CD8-positive, alpha-beta memory T cell (primary cell): ENCODE measurements around the gene PCDH9. TPM values are rescaled to one million over a fixed set of nuclear protein-coding genes. Genes with fewer than 3 reads are reported as not detected.

Experiments used
- CTCF ChIA-PET: fragments of 350-600 bp; sonication (Branson Sonifier 250); formaldehyde crosslinking; loops from one replicate; lab custom pipeline; 2021; ENCODE audit warnings: antibody characterized with exemption; lab: Charles Lee
- POLR2A ChIA-PET: fragments of 350-600 bp; sonication (Branson Sonifier 250); formaldehyde crosslinking; loops from one replicate; lab custom pipeline; 2021; ENCODE audit warnings: antibody characterized with exemption; lab: Charles Lee
- DNase-seq, 5 donors: peaks; one replicate each; pipeline versions ENCODE4 v3.0.0 to v3.0.0-alpha.2; 2020 to 2022; ENCODE audit warnings: mixed read lengths in 1 of 5
- H3K27ac ChIP-seq: one replicate; pipeline ENCODE4 v1.7.0; 2013; ENCODE audit warnings: low read depth, mild to moderate bottlenecking, low read length, moderate library complexity
- H3K27me3 ChIP-seq: 2 replicates; pipeline ENCODE4 v1.7.0; 2013; ENCODE audit warnings: low read length, mild to moderate bottlenecking; ENCODE audit not compliant: insufficient read depth, poor library complexity, severe bottlenecking
- H3K36me3 ChIP-seq: 2 replicates; pipeline ENCODE4 v1.7.0; 2013; ENCODE audit warnings: mild to moderate bottlenecking, low read length, moderate library complexity; ENCODE audit not compliant: insufficient read depth
- H3K4me1 ChIP-seq: 2 replicates; pipeline ENCODE4 v1.7.0; 2013; ENCODE audit warnings: mild to moderate bottlenecking, low read length, moderate library complexity; ENCODE audit not compliant: insufficient read depth
- H3K4me3 ChIP-seq: 2 replicates; pipeline ENCODE4 v1.7.0; 2013; ENCODE audit warnings: mild to moderate bottlenecking, low read length
- H3K9me3 ChIP-seq: 2 replicates; pipeline ENCODE4 v1.7.0; 2013; ENCODE audit warnings: mild to moderate bottlenecking, low read length
- H3K27ac Mint-ChIP-seq, 8 donors: one replicate each; pipeline ENCODE4 v1.8.0; 2020 to 2021; ENCODE audit warnings: mixed read lengths in 8 of 8, mild to moderate bottlenecking in 6 of 8, inconsistent platforms in 3 of 8, moderate library complexity in 3 of 8
- H3K27me3 Mint-ChIP-seq, 2 donors: one replicate each; pipeline ENCODE4 v1.8.0; 2020 to 2021; ENCODE audit warnings: mixed read lengths in 2 of 2, mild to moderate bottlenecking in 1 of 2, moderate library complexity in 1 of 2
- H3K36me3 Mint-ChIP-seq, 3 donors: one replicate each; pipeline ENCODE4 v1.8.0; 2020 to 2021; ENCODE audit warnings: mixed read lengths in 3 of 3, inconsistent platforms in 1 of 3, mild to moderate bottlenecking in 1 of 3
- H3K4me1 Mint-ChIP-seq, 3 donors: one replicate each; pipeline ENCODE4 v1.8.0; 2020 to 2021; ENCODE audit warnings: mixed read lengths in 3 of 3, inconsistent platforms in 1 of 3, mild to moderate bottlenecking in 1 of 3
- H3K4me3 Mint-ChIP-seq, 7 donors: one replicate each; pipeline ENCODE4 v1.8.0; 2020 to 2021; ENCODE audit warnings: mixed read lengths in 7 of 7, mild to moderate bottlenecking in 6 of 7, moderate library complexity in 4 of 7, inconsistent platforms in 2 of 7
- H3K9me3 Mint-ChIP-seq, 5 donors: one replicate each; pipeline ENCODE4 v1.8.0; 2020 to 2022; ENCODE audit warnings: mixed read lengths in 5 of 5, mild to moderate bottlenecking in 3 of 5, moderate library complexity in 2 of 5, inconsistent platforms in 1 of 5
- polyA plus RNA-seq: library from polyadenylated mRNA; unstranded; fragments of 300-500 nt; fragmentation: Illumina TruSeq; gene quantifications from one replicate; pipeline ENCODE4 v1.2.3, GENCODE V29; 2021
- total RNA-seq, 2 experiments: library from RNA; stranded (reverse); gene quantifications; one replicate each; pipeline ENCODE4 v1.2.3, GENCODE V29; 2021

PCDH9 gene
- total and polyA plus RNA-seq, 3 experiments from 2014 or later, result 0.09 to 0.21 (median 0.16) TPM

DNA sequence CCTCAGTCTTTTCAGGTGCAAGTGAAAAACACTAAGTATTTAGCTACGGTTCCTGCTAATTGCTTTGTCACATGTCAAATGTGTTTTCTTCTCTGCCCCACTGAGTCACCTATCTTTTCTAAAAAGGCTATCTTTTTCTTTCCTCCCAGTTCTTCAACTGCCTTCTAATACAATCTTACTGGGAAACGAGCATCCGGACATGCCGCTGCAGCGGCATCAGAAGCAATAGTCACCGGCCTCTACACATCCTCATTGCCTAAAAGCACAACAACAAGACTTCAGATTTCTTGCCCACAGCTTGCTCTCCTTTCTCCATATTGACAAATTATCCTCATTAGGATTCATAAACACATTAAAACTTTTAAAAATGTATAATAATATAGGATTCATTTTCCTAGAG is 1.2 kb downstream of the PCDH9 start:
- Histone ChIP-seq H3K4me1 (peaks cover 14% of the 10 kb centered on the region), H3K27me3 (peaks cover 4% of the 10 kb centered on the region), H3K36me3 (no peaks in the 10 kb centered on the region), H3K27ac (no peak overlapping the region), H3K9me3 (no peaks in the 10 kb centered on the region), H3K4me3 (no peak overlapping the region)
- Mint-ChIP-seq H3K27ac (no peak overlapping the region), H3K27me3 (peaks cover 1 to 11% of the 10 kb centered on the region in 2 donors), H3K4me1 (peaks cover 12 to 21% (median 17%) of the 10 kb centered on the region in 3 donors), H3K9me3 (no peaks in the 10 kb centered on the region), H3K4me3 (no peak overlapping the region), H3K36me3 (peaks cover 0 to 1% (median 0%) of the 10 kb centered on the region in 3 donors)
- DNase-seq, result no peak
- POLR2A ChIA-PET, result no interaction called here
- CTCF ChIA-PET, result interaction anchor here (1.4 kb wide), 1 partner anchor 9 kb away, joined by 6 read pairs; no protein-coding TSS in a partner anchor

DNA sequence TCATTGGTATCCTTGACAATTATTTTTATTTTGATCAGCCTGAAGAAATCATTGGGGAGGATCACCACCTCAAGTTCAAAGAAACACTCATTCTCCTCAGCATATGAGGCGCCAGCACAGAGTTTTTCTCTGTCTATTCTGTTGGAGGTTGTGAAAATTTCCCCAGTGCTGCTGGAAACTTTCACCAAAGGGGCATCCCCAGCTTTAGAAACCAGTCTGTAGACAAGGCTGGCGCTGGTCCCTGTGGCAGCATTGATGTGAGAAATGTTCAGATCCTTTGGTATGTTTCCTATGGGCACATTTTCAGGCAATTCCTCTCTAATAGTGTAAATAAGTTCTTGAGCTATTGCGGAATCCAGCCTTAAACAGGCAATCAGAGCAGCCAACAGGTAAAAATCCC is 2.1 kb downstream of the PCDH9 start:
- H3K4me3 ChIP-seq, result no peak overlapping the region
- Mint-ChIP-seq H3K4me3 (peak overlapping the region in 1 of 7 donors; percentile 39), H3K27me3 (peaks cover 1 to 11% of the 10 kb centered on the region in 2 donors), H3K36me3 (peaks cover 0 to 1% (median 0%) of the 10 kb centered on the region in 3 donors), H3K27ac (no peak overlapping the region), H3K4me1 (peaks cover 12 to 21% (median 17%) of the 10 kb centered on the region in 3 donors), H3K9me3 (no peaks in the 10 kb centered on the region)
- H3K27ac ChIP-seq, result no peak overlapping the region
- H3K4me1 ChIP-seq, result peaks cover 14% of the 10 kb centered on the region
- no peak for DNase-seq
- no peaks in the 10 kb centered on the region for H3K9me3 ChIP-seq
- H3K27me3 ChIP-seq, result peaks cover 4% of the 10 kb centered on the region
- no peaks in the 10 kb centered on the region for H3K36me3 ChIP-seq
- ChIA-PET POLR2A (no interaction called here), CTCF (no interaction called here)

DNA sequence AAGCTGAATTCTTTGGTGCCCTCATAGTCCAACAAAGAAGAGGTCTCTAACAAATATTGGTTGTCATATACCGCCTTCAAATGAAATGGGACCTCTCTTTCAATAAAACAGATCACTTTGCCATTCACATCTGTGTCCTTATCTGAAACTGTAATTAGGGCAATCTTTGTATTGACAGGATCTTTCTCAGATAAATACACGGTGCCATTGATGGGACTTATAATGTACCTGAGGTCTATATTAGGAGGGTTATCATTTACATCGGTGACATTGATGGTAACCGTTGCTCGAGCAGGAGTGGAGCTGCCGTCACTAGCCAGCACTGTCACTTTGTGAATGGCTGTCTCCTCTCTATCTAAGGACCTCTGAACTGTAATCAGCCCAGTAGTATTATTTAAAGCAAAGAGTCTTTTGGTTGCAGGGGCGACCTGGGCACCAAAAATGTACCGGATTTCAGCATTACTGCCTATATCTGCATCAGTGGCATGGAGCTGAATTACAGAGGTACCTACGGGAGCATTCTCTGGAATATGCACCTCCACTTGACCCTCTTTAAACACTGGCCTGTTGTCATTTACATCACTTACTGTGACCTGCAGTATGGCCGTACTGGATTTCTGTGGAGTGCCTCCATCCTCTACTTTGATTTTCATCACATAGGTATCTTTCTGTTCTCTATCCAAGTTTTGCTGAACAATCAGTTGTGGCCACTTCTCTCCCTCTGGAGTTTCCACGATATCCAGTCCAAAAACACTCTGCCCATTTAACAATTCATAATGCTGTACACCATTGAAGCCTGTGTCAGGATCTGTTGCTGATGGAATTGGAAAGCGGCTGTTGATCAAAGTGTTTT is 2.8 kb downstream of the PCDH9 start:
- Histone ChIP-seq H3K4me1 (peaks cover 14% of the 10 kb centered on the region), H3K27ac (no peak overlapping the region), H3K9me3 (no peaks in the 10 kb centered on the region), H3K27me3 (peaks cover 4% of the 10 kb centered on the region), H3K36me3 (no peaks in the 10 kb centered on the region), H3K4me3 (no peak overlapping the region)
- peaks cover 12 to 19% (median 15%) of the 10 kb centered on the region in 3 donors for H3K4me1 Mint-ChIP-seq
- POLR2A ChIA-PET, result no interaction called here
- H3K27me3 Mint-ChIP-seq, result peaks cover 1 to 11% of the 10 kb centered on the region in 2 donors
- no peaks in the 10 kb centered on the region for H3K9me3 Mint-ChIP-seq
- no peak overlapping the region for H3K27ac Mint-ChIP-seq
- CTCF ChIA-PET, result no interaction called here
- H3K36me3 Mint-ChIP-seq, result peaks cover 0 to 1% (median 0%) of the 10 kb centered on the region in 3 donors
- DNase-seq, result no peak
- peak overlapping the region in 2 of 7 donors; percentile 20 to 39 for H3K4me3 Mint-ChIP-seq

DNA sequence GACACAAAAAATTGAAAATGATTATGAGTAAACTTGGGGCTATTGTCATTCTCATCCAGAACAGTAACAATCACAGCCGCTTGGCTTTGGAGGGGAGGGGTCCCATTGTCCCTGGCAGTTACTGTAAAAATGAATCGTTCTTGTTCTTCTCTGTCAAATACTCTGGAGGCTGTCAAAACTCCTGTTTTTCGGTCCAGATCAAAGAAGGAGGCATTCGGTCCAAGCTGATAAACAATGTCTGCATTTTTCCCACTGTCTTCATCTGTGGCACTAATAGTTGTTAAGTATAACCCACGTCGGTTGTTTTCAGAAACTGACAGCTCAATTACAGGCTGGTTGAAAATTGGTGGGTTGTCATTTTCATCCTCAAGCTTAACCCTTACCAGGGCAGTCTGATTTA is 3.4 kb downstream of the PCDH9 start:
- H3K4me3 Mint-ChIP-seq, result peak overlapping the region in 1 of 7 donors; percentile 42
- peaks cover 1 to 11% of the 10 kb centered on the region in 2 donors for H3K27me3 Mint-ChIP-seq
- no peaks in the 10 kb centered on the region for H3K9me3 Mint-ChIP-seq
- Histone ChIP-seq H3K9me3 (no peaks in the 10 kb centered on the region), H3K4me3 (no peak overlapping the region), H3K36me3 (no peaks in the 10 kb centered on the region), H3K27me3 (peaks cover 4% of the 10 kb centered on the region), H3K4me1 (peaks cover 14% of the 10 kb centered on the region), H3K27ac (no peak overlapping the region)
- no peak for DNase-seq
- ChIA-PET POLR2A (no interaction called here), CTCF (no interaction called here)
- H3K27ac Mint-ChIP-seq, result no peak overlapping the region
- peaks cover 0 to 1% (median 0%) of the 10 kb centered on the region in 3 donors for H3K36me3 Mint-ChIP-seq
- H3K4me1 Mint-ChIP-seq, result peaks cover 11 to 17% (median 12%) of the 10 kb centered on the region in 3 donors

DNA sequence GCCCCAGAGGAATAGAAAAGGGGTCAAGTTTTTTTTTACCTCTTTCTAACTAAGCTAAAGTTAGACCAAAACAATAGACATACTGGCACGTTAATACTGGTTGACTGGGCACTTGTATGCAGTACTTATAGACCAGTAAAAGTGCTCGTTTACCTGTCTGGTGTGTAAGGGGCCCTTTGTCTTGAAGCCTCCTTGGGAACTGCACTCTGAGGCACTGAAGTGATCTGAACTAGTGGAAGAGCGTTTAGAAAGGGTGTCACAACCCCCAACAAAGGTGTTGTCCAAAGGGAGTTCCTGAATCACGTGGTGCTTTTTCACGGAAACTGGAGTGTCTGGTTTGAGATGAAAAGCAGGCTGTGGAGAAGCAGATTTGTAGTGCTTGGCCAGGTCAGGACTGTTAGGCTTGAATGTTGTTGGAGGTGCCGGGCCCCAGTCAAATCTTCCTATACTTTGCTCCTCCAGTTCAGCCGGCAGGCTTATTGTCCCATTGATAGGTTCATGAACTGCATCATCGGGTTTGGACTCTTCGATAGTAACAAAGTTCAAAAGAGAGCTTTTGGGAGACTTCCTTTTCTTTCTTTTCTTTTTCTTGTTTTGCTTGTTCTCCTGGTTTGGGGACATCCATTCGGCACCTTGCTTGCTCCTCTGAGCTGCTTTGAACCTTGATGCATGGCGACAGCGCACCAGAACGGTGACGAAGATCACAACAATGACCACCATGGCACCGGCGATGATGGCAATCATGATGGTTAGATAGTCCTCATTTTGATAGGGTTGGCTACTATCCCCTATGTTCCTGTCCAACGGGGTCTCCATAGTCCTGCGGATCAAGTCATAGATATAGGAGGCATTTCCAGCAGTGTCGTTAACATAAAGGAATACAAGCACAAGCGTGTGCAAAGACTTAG is 4.6 kb downstream of the PCDH9 start:
- ChIA-PET CTCF (no interaction called here), POLR2A (no interaction called here)
- H3K36me3 Mint-ChIP-seq, result no peaks in the 10 kb centered on the region
- H3K27ac ChIP-seq, result no peak overlapping the region
- H3K9me3 Mint-ChIP-seq, result no peaks in the 10 kb centered on the region
- H3K36me3 ChIP-seq, result no peaks in the 10 kb centered on the region
- H3K9me3 ChIP-seq, result no peaks in the 10 kb centered on the region
- H3K27me3 Mint-ChIP-seq, result peaks cover 0 to 7% of the 10 kb centered on the region in 2 donors
- H3K4me1 Mint-ChIP-seq, result peaks cover 0 to 10% (median 5%) of the 10 kb centered on the region in 3 donors
- H3K27me3 ChIP-seq, result peaks cover 4% of the 10 kb centered on the region
- H3K4me3 ChIP-seq, result no peak overlapping the region
- peak overlapping the region in 1 of 7 donors; percentile 19 for H3K4me3 Mint-ChIP-seq
- no peak overlapping the region for H3K27ac Mint-ChIP-seq
- no peak for DNase-seq
- peaks cover 14% of the 10 kb centered on the region for H3K4me1 ChIP-seq

DNA sequence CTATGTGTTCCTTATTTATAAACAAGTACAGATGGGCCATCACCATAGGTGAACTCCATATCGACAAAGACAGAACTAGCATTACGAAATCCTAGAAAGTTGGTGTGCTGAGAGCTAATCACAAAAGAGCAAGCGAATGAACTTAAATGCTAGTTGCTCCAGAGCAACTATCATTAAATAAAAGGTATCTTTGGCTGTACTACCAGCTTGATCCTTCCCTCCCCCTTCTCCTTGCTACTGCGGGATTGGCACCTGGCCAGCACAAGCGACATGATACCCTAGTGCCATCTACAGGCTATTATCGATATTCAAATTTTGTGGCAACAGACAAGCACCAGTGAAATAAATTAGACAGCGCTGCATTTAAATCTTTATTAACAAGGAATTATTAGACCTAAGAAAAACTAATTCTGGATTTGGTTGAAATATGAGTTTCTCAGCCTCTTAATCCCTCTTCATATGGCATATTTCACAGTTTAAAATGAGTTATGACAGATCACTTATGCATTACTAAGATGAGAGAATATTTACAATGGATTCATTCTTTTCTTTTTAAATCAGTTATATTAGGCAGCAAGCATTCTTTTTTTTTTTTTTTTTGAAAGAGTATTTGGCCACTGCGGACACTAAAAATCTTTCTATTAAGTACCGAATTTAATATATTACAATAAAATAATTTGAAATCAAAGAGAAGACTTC is 5.8 kb downstream of the PCDH9 start:
- H3K4me3 ChIP-seq, result no peak overlapping the region
- ChIA-PET CTCF (no interaction called here), POLR2A (no interaction called here)
- H3K27me3 ChIP-seq, result peaks cover 4% of the 10 kb centered on the region
- no peaks in the 10 kb centered on the region for H3K36me3 Mint-ChIP-seq
- peaks cover 0 to 10% (median 5%) of the 10 kb centered on the region in 3 donors for H3K4me1 Mint-ChIP-seq
- H3K4me1 ChIP-seq, result peaks cover 6% of the 10 kb centered on the region
- H3K9me3 Mint-ChIP-seq, result no peaks in the 10 kb centered on the region
- H3K27ac Mint-ChIP-seq, result peak overlapping the region in 1 of 8 donors; percentile 29
- H3K36me3 ChIP-seq, result no peaks in the 10 kb centered on the region
- H3K4me3 Mint-ChIP-seq, result no peak overlapping the region
- peaks cover 0 to 7% of the 10 kb centered on the region in 2 donors for H3K27me3 Mint-ChIP-seq
- DNase-seq, result peak; percentile 3 to 54 (median 24)
- H3K9me3 ChIP-seq, result no peaks in the 10 kb centered on the region
- H3K27ac ChIP-seq, result no peak overlapping the region

DNA sequence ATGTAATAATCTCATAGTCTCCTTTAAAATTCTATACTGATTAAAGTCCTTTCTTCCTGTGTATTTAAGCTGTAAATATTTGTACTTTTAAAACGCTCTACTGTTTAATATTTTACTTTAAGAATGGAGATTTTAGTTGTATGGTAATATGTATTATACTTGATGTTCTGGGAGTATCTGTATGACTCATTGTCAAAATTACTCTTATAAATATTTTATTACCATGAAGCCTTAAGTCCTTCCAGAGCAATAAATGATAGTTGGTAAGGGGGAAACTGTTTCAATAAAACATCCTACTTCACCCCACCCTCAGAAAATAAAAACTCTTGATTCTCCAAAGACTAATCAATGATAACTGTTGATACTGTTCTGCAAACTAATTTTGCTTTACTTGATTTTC is 6.4 kb downstream of the PCDH9 start:
- no peaks in the 10 kb centered on the region for H3K36me3 Mint-ChIP-seq
- POLR2A ChIA-PET, result no interaction called here
- H3K27me3 Mint-ChIP-seq, result peaks cover 0 to 7% of the 10 kb centered on the region in 2 donors
- H3K27ac Mint-ChIP-seq, result no peak overlapping the region
- Histone ChIP-seq H3K27me3 (peaks cover 4% of the 10 kb centered on the region), H3K36me3 (no peaks in the 10 kb centered on the region), H3K9me3 (no peaks in the 10 kb centered on the region), H3K4me3 (no peak overlapping the region), H3K4me1 (peaks cover 2% of the 10 kb centered on the region), H3K27ac (no peak overlapping the region)
- no peak overlapping the region for H3K4me3 Mint-ChIP-seq
- H3K4me1 Mint-ChIP-seq, result peaks cover 0 to 10% (median 5%) of the 10 kb centered on the region in 3 donors
- DNase-seq, result no peak
- H3K9me3 Mint-ChIP-seq, result no peaks in the 10 kb centered on the region
- CTCF ChIA-PET, result no interaction called here
